Smooth muscle cell (in vitro differentiated cells): Measurements from ENCODE around the gene MS4A6E. TPM values are rescaled to one million over a fixed set of nuclear protein-coding genes. Genes with fewer than 3 reads are reported as not detected.
A peak's percentile ranks its signal among the peaks of the same experiment; 100 is the strongest.

Experiments
- DNase-seq: peaks from one replicate; lab custom pipeline; 2025; ENCODE audit not compliant: unreplicated experiment; lab: John Stamatoyannopoulos, UW
- H2AFZ ChIP-seq: fragments of 200-600 bp; sonication (generic); 2 replicates; pipeline ENCODE4 v1.6.0; 2016; ENCODE audit warnings: antibody characterized with exemption, low read depth, mild to moderate bottlenecking
- H3F3A ChIP-seq: fragments of 200-600 bp; sonication (generic); 2 replicates; pipeline ENCODE4 v1.6.0; 2017; ENCODE audit warnings: antibody characterized with exemption, low read depth
- H3K27ac ChIP-seq: fragments of 200-600 bp; sonication (generic); 2 replicates; pipeline ENCODE4 v1.5.1; 2016; ENCODE audit warnings: low read depth, mild to moderate bottlenecking
- H3K27me3 ChIP-seq: fragments of 200-600 bp; sonication (generic); 2 replicates; pipeline ENCODE4 v1.6.1; 2016; ENCODE audit warnings: low read depth, mild to moderate bottlenecking
- H3K36me3 ChIP-seq: fragments of 200-600 bp; sonication (generic); 2 replicates; pipeline ENCODE4 v1.5.1; 2016; ENCODE audit warnings: low read depth
- H3K4me1 ChIP-seq: fragments of 200-600 bp; sonication (generic); 2 replicates; pipeline ENCODE4 v1.5.1; 2016; ENCODE audit warnings: low read depth
- H3K4me2 ChIP-seq: fragments of 200-600 bp; sonication (generic); 2 replicates; pipeline ENCODE4 v1.6.0; 2016; ENCODE audit warnings: mild to moderate bottlenecking
- H3K4me3 ChIP-seq: fragments of 200-600 bp; sonication (generic); 2 replicates; pipeline ENCODE4 v1.5.1; 2016; ENCODE audit warnings: mild to moderate bottlenecking
- H3K79me2 ChIP-seq: fragments of 200-600 bp; sonication (generic); 2 replicates; pipeline ENCODE4 v1.6.0; 2016; ENCODE audit warnings: low read depth, mild to moderate bottlenecking
- H3K9ac ChIP-seq: fragments of 200-600 bp; sonication (generic); 2 replicates; pipeline ENCODE4 v1.6.0; 2016; ENCODE audit warnings: low read depth
- H3K9me3 ChIP-seq: fragments of 200-600 bp; sonication (generic); replicated peaks from 2 replicates; pipeline ENCODE4 v1.5.1; 2016; ENCODE audit warnings: low read depth
- H4K20me1 ChIP-seq: fragments of 200-600 bp; sonication (generic); 2 replicates; pipeline ENCODE4 v1.6.0; 2016; ENCODE audit warnings: low read depth
- WGBS: methylation state at CpG from one replicate; pipeline ENCODE4 v1.1.7; 2016; ENCODE audit warnings: low lambda C conversion rate; 5-methylcytosine and 5-hydroxymethylcytosine counted together
- polyA plus RNA-seq: library from polyadenylated mRNA; unstranded; fragments of >200 nt; fragmentation: Nextera tagmentation; extraction: Ambion mirVana; gene quantifications from 2 replicates; pipeline ENCODE4 v1.2.1, GENCODE V29; 2016
- total RNA-seq: library from RNA; depleted of rRNA; stranded (reverse); fragments of >200 nt; gene quantifications from 2 replicates; pipeline ENCODE4 v1.2.3, GENCODE V29; 2014
- TF ChIP-seq, protein P1 (sequence below): fragments of 200-600 bp; sonication (generic); IDR thresholded peaks from 2 replicates; pipeline ENCODE4 v1.5.1; 2017; ENCODE audit warnings: borderline replicate concordance, mild to moderate bottlenecking, antibody characterized with exemption; ENCODE audit not compliant: insufficient read depth, poor library complexity, severe bottlenecking

The MS4A6E gene
- total and polyA plus RNA-seq, 2 experiments from 2014 or later = not detected

DNA sequence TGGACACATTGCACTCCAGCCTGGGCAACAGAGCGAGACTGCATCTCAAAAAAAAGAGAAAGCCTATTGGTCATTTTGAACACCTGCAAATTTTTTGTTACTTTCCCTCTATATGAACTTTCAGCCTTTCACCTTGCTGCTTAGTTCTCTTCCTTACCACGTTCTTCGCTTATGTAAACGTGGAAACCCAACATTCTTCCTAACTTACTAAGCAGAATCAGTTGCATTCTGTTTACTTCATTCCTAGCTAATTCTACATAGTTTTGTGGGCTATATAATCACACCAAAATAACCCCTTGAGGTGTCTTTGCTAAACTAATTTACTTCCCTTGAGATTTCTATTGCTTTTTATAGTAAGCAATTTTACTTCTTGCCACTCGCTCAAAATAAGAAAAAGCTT lies 23.4 kb upstream of the MS4A6E start:
- WGBS = 59% methylated on average over 5 of the region's 5 CpGs
- no peaks in the 10 kb centered on the region for H3K27me3 ChIP-seq
- H3K4me2 ChIP-seq = no peak overlapping the region
- no peaks in the 10 kb centered on the region for H3K79me2 ChIP-seq
- no peaks in the 10 kb centered on the region for H3F3A ChIP-seq
- no peaks in the 10 kb centered on the region for H4K20me1 ChIP-seq
- no peaks in the 10 kb centered on the region for H3K4me1 ChIP-seq
- H3K9me3 ChIP-seq = no peaks in the 10 kb centered on the region
- no peak overlapping the region for H3K9ac ChIP-seq
- no peaks in the 10 kb centered on the region for H3K36me3 ChIP-seq
- H3K27ac ChIP-seq = no peak overlapping the region
- no peak overlapping the region for H2AFZ ChIP-seq
- no peak for DNase-seq
- no peak overlapping the region for H3K4me3 ChIP-seq
- TF ChIP-seq, protein P1, sequence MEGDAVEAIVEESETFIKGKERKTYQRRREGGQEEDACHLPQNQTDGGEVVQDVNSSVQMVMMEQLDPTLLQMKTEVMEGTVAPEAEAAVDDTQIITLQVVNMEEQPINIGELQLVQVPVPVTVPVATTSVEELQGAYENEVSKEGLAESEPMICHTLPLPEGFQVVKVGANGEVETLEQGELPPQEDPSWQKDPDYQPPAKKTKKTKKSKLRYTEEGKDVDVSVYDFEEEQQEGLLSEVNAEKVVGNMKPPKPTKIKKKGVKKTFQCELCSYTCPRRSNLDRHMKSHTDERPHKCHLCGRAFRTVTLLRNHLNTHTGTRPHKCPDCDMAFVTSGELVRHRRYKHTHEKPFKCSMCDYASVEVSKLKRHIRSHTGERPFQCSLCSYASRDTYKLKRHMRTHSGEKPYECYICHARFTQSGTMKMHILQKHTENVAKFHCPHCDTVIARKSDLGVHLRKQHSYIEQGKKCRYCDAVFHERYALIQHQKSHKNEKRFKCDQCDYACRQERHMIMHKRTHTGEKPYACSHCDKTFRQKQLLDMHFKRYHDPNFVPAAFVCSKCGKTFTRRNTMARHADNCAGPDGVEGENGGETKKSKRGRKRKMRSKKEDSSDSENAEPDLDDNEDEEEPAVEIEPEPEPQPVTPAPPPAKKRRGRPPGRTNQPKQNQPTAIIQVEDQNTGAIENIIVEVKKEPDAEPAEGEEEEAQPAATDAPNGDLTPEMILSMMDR = no peak

- Histone ChIP-seq H3K9ac (no peak overlapping the region), H3K4me3 (no peak overlapping the region), H4K20me1 (no peaks in the 10 kb centered on the region), H3K4me1 (no peaks in the 10 kb centered on the region), H3K27ac (peak overlapping the region; percentile 8), H3K27me3 (no peaks in the 10 kb centered on the region), H3K4me2 (no peak overlapping the region), H3K79me2 (no peaks in the 10 kb centered on the region), H3F3A (no peaks in the 10 kb centered on the region), H2AFZ (no peak overlapping the region), H3K9me3 (no peaks in the 10 kb centered on the region), H3K36me3 (no peaks in the 10 kb centered on the region)
- no peak for DNase-seq
- 79% methylated on average over 3 of the region's 3 CpGs for WGBS
- TF ChIP-seq, protein P1 = no peak
Measured at GRCh38 chr11:60305906-60306619, 21.0 kb upstream of the MS4A6E start.

- no peaks in the 10 kb centered on the region for H3K27me3 ChIP-seq
- H3F3A ChIP-seq = no peaks in the 10 kb centered on the region
- no peak overlapping the region for H3K27ac ChIP-seq
- WGBS = 84% methylated on average over 3 of the region's 3 CpGs
- no peaks in the 10 kb centered on the region for H3K9me3 ChIP-seq
- H3K4me3 ChIP-seq = no peak overlapping the region
- no peaks in the 10 kb centered on the region for H4K20me1 ChIP-seq
- H3K79me2 ChIP-seq = no peaks in the 10 kb centered on the region
- no peaks in the 10 kb centered on the region for H3K4me1 ChIP-seq
- H3K4me2 ChIP-seq = no peak overlapping the region
- no peak overlapping the region for H3K9ac ChIP-seq
- TF ChIP-seq, protein P1 = no peak
- H2AFZ ChIP-seq = no peak overlapping the region
- no peak for DNase-seq
- H3K36me3 ChIP-seq = no peaks in the 10 kb centered on the region
Measured at GRCh38 chr11:60307507-60308195, 19.4 kb upstream of the MS4A6E start.
